ENCODE results near the gene HMG20B.

HMG20B gene

DNA sequence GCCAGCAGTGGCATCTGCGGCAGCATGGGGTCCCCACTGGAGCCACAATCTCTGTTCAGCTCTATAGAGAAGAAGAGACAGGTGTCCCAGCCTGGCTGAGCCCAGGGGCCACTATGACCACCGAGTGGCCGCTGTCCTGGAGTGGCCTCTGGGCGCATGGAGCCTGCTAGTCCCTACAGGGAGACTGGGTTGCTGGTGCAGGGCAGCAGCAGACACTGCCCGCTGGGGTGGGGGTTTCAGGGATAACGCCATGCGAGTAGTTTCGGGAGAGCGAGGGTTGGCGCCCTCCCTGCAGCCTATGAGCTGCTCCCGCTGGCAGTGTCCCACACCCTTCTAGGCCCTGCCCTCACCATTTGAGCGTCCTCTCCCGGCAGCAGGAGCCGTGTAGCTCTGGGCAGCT is 44.7 kb upstream of the HMG20B start:
- TF ChIP-seq NFIC (IDR thresholded peaks at IDR 0.05) (no peak), CREB1 (IDR thresholded peaks at IDR 0.05; ENCODE audit: low read depth) (no peak), TEAD4 (IDR thresholded peaks at IDR 0.05) (no peak), EGR1 (IDR thresholded peaks at IDR 0.05) (no peak), CEBPB (IDR thresholded peaks at IDR 0.05) (no peak), FOXM1 (IDR thresholded peaks at IDR 0.05; ENCODE audit: borderline replicate concordance, low read depth) (no peak), EP300 (IDR thresholded peaks at IDR 0.05; ENCODE audit: borderline replicate concordance) (no peak), ZBTB7A (IDR thresholded peaks at IDR 0.05; ENCODE audit: low read depth) (no peak), YY1 (IDR thresholded peaks at IDR 0.05; ENCODE audit: low read depth) (no peak), RAD21 (IDR thresholded peaks at IDR 0.05; ENCODE audit: low read depth) (no peak), TAF1 (IDR thresholded peaks at IDR 0.05; ENCODE audit: low read depth) (no peak), MAX (IDR thresholded peaks at IDR 0.05) (no peak)
- TF ChIP-seq, protein P1, sequence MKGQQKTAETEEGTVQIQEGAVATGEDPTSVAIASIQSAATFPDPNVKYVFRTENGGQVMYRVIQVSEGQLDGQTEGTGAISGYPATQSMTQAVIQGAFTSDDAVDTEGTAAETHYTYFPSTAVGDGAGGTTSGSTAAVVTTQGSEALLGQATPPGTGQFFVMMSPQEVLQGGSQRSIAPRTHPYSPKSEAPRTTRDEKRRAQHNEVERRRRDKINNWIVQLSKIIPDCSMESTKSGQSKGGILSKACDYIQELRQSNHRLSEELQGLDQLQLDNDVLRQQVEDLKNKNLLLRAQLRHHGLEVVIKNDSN (IDR thresholded peaks at IDR 0.05): no peak
- TF ChIP-seq, protein P2, sequence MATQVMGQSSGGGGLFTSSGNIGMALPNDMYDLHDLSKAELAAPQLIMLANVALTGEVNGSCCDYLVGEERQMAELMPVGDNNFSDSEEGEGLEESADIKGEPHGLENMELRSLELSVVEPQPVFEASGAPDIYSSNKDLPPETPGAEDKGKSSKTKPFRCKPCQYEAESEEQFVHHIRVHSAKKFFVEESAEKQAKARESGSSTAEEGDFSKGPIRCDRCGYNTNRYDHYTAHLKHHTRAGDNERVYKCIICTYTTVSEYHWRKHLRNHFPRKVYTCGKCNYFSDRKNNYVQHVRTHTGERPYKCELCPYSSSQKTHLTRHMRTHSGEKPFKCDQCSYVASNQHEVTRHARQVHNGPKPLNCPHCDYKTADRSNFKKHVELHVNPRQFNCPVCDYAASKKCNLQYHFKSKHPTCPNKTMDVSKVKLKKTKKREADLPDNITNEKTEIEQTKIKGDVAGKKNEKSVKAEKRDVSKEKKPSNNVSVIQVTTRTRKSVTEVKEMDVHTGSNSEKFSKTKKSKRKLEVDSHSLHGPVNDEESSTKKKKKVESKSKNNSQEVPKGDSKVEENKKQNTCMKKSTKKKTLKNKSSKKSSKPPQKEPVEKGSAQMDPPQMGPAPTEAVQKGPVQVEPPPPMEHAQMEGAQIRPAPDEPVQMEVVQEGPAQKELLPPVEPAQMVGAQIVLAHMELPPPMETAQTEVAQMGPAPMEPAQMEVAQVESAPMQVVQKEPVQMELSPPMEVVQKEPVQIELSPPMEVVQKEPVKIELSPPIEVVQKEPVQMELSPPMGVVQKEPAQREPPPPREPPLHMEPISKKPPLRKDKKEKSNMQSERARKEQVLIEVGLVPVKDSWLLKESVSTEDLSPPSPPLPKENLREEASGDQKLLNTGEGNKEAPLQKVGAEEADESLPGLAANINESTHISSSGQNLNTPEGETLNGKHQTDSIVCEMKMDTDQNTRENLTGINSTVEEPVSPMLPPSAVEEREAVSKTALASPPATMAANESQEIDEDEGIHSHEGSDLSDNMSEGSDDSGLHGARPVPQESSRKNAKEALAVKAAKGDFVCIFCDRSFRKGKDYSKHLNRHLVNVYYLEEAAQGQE (IDR thresholded peaks at IDR 0.05; ENCODE audit: low read depth): no peak

GRCh38 chr19:3528539-3529211 is 44.1 kb upstream of the HMG20B start:
- no peak for TF ChIP-seq TAF1 (IDR thresholded peaks at IDR 0.05; ENCODE audit: low read depth)
- TF ChIP-seq ZBTB7A (IDR thresholded peaks at IDR 0.05; ENCODE audit: low read depth): no peak
- no peak for TF ChIP-seq RAD21 (IDR thresholded peaks at IDR 0.05; ENCODE audit: low read depth)
- no peak for TF ChIP-seq NFIC (IDR thresholded peaks at IDR 0.05)
- no peak for TF ChIP-seq TCF12 (IDR thresholded peaks at IDR 0.05; ENCODE audit: low read depth)
- TF ChIP-seq, protein P2 (IDR thresholded peaks at IDR 0.05; ENCODE audit: low read depth): no peak
- no peak for TF ChIP-seq CREB1 (IDR thresholded peaks at IDR 0.05; ENCODE audit: low read depth)
- TF ChIP-seq EP300 (IDR thresholded peaks at IDR 0.05; ENCODE audit: borderline replicate concordance): no peak
- TF ChIP-seq EGR1 (IDR thresholded peaks at IDR 0.05): no peak
- no peak for TF ChIP-seq FOXM1 (IDR thresholded peaks at IDR 0.05; ENCODE audit: borderline replicate concordance, low read depth)
- TF ChIP-seq CEBPB (IDR thresholded peaks at IDR 0.05): no peak
- TF ChIP-seq, protein P1 (IDR thresholded peaks at IDR 0.05): no peak
- TF ChIP-seq TEAD4 (IDR thresholded peaks at IDR 0.05): no peak
- TF ChIP-seq MAX (IDR thresholded peaks at IDR 0.05): no peak
- TF ChIP-seq YY1 (IDR thresholded peaks at IDR 0.05; ENCODE audit: low read depth): no peak

- TF ChIP-seq ZBTB7A (IDR thresholded peaks at IDR 0.05; ENCODE audit: low read depth) (no peak), MAX (IDR thresholded peaks at IDR 0.05) (no peak), TAF1 (IDR thresholded peaks at IDR 0.05; ENCODE audit: low read depth) (no peak), TEAD4 (IDR thresholded peaks at IDR 0.05) (no peak), FOXM1 (IDR thresholded peaks at IDR 0.05; ENCODE audit: borderline replicate concordance, low read depth) (no peak)
- TF ChIP-seq, protein P1 (IDR thresholded peaks at IDR 0.05): no peak
Observed at GRCh38 chr19:3530389-3530788, 42.4 kb upstream of the HMG20B start.

DNA sequence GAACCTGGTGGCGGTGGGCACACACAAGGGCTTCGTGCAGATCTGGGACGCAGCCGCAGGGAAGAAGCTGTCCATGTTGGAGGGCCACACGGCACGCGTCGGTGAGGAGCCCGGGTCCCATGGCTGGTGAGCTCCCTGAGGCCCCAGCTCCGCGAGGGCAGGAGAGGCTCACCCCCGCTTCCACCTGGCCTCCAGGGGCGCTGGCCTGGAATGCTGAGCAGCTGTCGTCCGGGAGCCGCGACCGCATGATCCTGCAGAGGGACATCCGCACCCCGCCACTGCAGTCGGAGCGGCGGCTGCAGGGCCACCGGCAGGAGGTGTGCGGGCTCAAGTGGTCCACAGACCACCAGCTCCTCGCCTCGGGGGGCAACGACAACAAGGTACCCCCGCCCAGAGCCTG is 41.0 kb upstream of the HMG20B start:
- TF ChIP-seq, protein P1 (IDR thresholded peaks at IDR 0.05): no peak
- TF ChIP-seq CEBPB (IDR thresholded peaks at IDR 0.05): no peak
- TF ChIP-seq CREB1 (IDR thresholded peaks at IDR 0.05; ENCODE audit: low read depth): no peak
- TF ChIP-seq TCF12 (IDR thresholded peaks at IDR 0.05; ENCODE audit: low read depth): no peak

DNA sequence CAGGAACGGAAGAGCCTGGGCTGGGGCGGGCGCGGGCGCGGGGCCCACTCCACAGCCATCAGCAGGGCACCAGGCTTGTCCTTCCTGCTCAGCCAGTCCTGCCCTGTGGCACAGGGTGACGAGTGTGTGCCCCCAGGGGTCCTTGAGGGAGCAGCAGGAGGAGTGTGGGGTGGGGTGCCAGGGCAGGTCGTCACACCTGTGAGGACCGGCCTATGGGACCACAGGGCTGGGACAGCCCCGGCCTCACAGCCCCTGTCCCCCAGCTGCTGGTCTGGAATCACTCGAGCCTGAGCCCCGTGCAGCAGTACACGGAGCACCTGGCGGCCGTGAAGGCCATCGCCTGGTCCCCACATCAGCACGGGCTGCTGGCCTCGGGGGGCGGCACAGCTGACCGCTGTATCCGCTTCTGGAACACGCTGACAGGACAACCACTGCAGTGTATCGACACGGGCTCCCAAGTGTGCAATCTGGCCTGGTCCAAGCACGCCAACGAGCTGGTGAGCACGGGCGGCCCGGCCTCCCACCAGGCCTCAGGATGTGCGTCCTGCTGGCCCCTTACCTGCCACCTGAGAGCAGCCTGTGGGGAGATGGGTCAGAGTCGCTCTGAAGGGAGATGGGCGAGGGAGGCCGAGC is 40.5 kb upstream of the HMG20B start:
- TF ChIP-seq NFIC (IDR thresholded peaks at IDR 0.05) (no peak), TCF12 (IDR thresholded peaks at IDR 0.05; ENCODE audit: low read depth) (no peak), ZBTB7A (IDR thresholded peaks at IDR 0.05; ENCODE audit: low read depth) (no peak), FOXM1 (IDR thresholded peaks at IDR 0.05; ENCODE audit: borderline replicate concordance, low read depth) (no peak), CEBPB (IDR thresholded peaks at IDR 0.05) (no peak), MAX (IDR thresholded peaks at IDR 0.05) (no peak), TEAD4 (IDR thresholded peaks at IDR 0.05) (no peak), TAF1 (IDR thresholded peaks at IDR 0.05; ENCODE audit: low read depth) (no peak)
